PC-3 (cell line): ENCODE measurements around the gene ZBTB7B. TPM values are rescaled to one million over a fixed set of nuclear protein-coding genes. Genes with fewer than 3 reads are reported as not detected.

Experiments
- ATAC-seq: fragments of 200-7000 bp; cut with Tn5 transposase; 2 replicates; pipeline ENCODE4 v1.9.1; 2020; ENCODE audit warnings: mild to moderate bottlenecking, moderate library complexity
- BruUV-seq: library from RNA; stranded (reverse); fragments of 400-500 nt; replicated peaks from 2 replicates; lab custom pipeline; 2021; lab: Mats Ljungman, UMichigan
- CTCF ChIA-PET: fragments of 300-600 bp; sonication (Branson Sonifier 250); formaldehyde crosslinking; loops from one replicate; lab custom pipeline; 2022; ENCODE audit warnings: antibody characterized with exemption; lab: Charles Lee
- POLR2A ChIA-PET: fragments of 300-600 bp; sonication (Branson Sonifier 250); formaldehyde crosslinking; loops from one replicate; lab custom pipeline; 2022; ENCODE audit warnings: antibody characterized with exemption; ENCODE audit not compliant: unreplicated experiment; lab: Charles Lee
- DNase-seq: peaks from one replicate; pipeline ENCODE4 v3.0.0-alpha.2; 2015
- H2AFZ ChIP-seq: fragments of 300-600 bp; sonication (generic); 2 replicates; pipeline ENCODE4 v1.6.0; 2016; ENCODE audit warnings: antibody characterized with exemption, low read length
- H3F3A ChIP-seq: fragments of 300-600 bp; sonication (generic); one replicate; pipeline ENCODE4 v1.6.0; 2017; ENCODE audit warnings: antibody characterized with exemption, low read length, control low read depth, mild to moderate bottlenecking; ENCODE audit not compliant: unreplicated experiment
- H3K27ac ChIP-seq: fragments of 300-600 bp; sonication (generic); 2 replicates; pipeline ENCODE4 v1.5.1; 2016; ENCODE audit warnings: mild to moderate bottlenecking, low read length
- H3K27me3 ChIP-seq: fragments of 300-600 bp; sonication (generic); 2 replicates; pipeline ENCODE4 v1.6.1; 2016; ENCODE audit warnings: low read length, mixed read lengths
- H3K36me3 ChIP-seq: fragments of 300-600 bp; sonication (generic); 2 replicates; pipeline ENCODE4 v1.6.1; 2016; ENCODE audit warnings: low read depth, mixed run types, low read length, mixed read lengths
- H3K4me1 ChIP-seq: fragments of 300-600 bp; sonication (generic); 2 replicates; pipeline ENCODE4 v1.5.1; 2016; ENCODE audit warnings: low read length; ENCODE audit not compliant: insufficient read depth
- H3K4me2 ChIP-seq: fragments of 300-600 bp; sonication (generic); 2 replicates; pipeline ENCODE4 v1.6.0; 2016; ENCODE audit warnings: low read length
- H3K4me3 ChIP-seq: fragments of 300-600 bp; sonication (generic); 2 replicates; pipeline ENCODE4 v1.5.1; 2016; ENCODE audit warnings: mild to moderate bottlenecking, low read length, mixed read lengths
- H3K79me2 ChIP-seq: fragments of 300-600 bp; sonication (generic); 2 replicates; pipeline ENCODE4 v1.6.1; 2017; ENCODE audit warnings: low read length, mixed read lengths
- H3K9ac ChIP-seq: fragments of 300-600 bp; sonication (generic); 2 replicates; pipeline ENCODE4 v1.6.0; 2016; ENCODE audit warnings: mild to moderate bottlenecking, low read length
- H3K9me2 ChIP-seq: fragments of 300-600 bp; sonication (generic); replicated peaks from 2 replicates; pipeline ENCODE4 v1.6.1; 2016; ENCODE audit warnings: mixed run types, low read length, mixed read lengths
- H3K9me3 ChIP-seq: fragments of 300-600 bp; sonication (generic); 2 replicates; pipeline ENCODE4 v1.6.1; 2016; ENCODE audit warnings: low read length, mixed read lengths
- H4K20me1 ChIP-seq: fragments of 300-600 bp; sonication (generic); 2 replicates; pipeline ENCODE4 v1.6.1; 2016; ENCODE audit warnings: low read length, mixed read lengths
- EZH2 ChIP-seq: fragments of 300-600 bp; sonication (generic); IDR thresholded peaks from one replicate; pipeline ENCODE4 v1.6.1; 2017; ENCODE audit warnings: antibody characterized with exemption, mild to moderate bottlenecking, low read length; ENCODE audit not compliant: unreplicated experiment
- EZH2phosphoT487 ChIP-seq: fragments of 300-600 bp; sonication (generic); IDR thresholded peaks from 2 replicates; pipeline ENCODE4 v1.6.1; 2018; ENCODE audit warnings: mild to moderate bottlenecking, antibody characterized with exemption, low read length, borderline replicate concordance
- intact Hi-C: fragments of 100-400 bp; cut with micrococcal nuclease; formaldehyde crosslinking; loops from 2 replicates; pipeline ENCODE4 v1.9.0; 2023
- total RNA-seq: library from RNA; depleted of rRNA; stranded (reverse); fragments of >200 nt; gene quantifications from 2 replicates; pipeline ENCODE4 v1.2.3, GENCODE V29; 2014
- TF ChIP-seq, protein P1 (sequence below): fragments of 300-600 bp; sonication (generic); conservative IDR thresholded peaks from 2 replicates; pipeline ENCODE4 v1.5.1; 2017; ENCODE audit warnings: antibody characterized with exemption, low read depth, mild to moderate bottlenecking, low read length

The ZBTB7B gene
- total RNA-seq, 1 experiment from 2014 or later: 39.7 TPM

DNA sequence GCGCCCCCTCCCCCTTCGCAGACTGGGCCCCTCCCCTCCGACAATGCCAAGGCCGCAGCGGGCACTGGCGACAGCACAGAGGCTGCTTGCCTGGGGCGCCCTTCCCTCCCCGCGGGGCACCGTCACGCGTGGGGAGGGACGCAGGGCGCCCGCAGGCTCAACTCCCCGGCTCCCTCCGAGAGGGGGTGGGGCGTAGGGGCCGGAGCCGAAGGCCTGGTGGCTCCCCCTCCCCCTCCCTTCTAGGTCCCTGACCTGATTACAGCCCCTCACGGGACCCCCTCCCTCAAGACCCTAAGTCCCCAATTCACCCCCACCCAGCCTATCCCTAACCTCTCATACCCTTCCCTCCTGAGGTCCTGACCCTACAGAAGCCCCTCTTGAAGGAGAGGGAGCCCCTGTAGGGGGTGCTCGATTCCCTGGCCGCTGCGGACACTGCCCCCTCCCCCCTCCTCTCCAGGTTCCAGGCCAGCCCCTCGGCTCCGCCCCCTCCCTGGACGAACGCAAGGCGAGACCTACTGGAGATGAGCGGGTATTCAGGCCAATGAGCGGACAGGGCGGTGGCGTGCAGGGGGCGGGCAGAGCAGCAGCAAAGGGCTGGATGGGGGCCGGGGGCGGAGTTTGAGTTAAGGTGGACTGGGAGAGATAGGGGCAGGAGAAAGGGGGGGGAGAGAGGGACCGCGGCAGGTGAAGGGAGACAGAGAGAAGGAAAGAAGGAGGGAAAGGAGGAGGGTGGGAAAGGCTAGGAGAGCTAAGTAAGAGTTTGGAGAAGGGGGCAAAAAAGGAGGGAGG is 733 bp upstream of the ZBTB7B start:
- peak overlapping the region; percentile 68 for H2AFZ ChIP-seq
- peaks cover 43% of the 10 kb centered on the region for H3K79me2 ChIP-seq
- H4K20me1 ChIP-seq: no peaks in the 10 kb centered on the region
- peak overlapping the region; percentile 70 for H3K9ac ChIP-seq
- intact Hi-C loops: loop anchor here (1.0 to 2.0 kb wide), 5 partner anchors 19 to 83 kb away; partner anchors contain the start of genes ADAM15, CKS1B, FLAD1 and PYGO2
- H3K27me3 ChIP-seq: no peaks in the 10 kb centered on the region
- H3K4me1 ChIP-seq: peaks cover 49% of the 10 kb centered on the region
- CTCF ChIA-PET: interaction anchor here (0.6 to 4.1 kb wide), 5 partner anchors 16 to 128 kb away, joined by 5 to 16 read pairs (median 10); partner anchors contain the start of gene PYGO2
- POLR2A ChIA-PET: interaction anchor here (0.6 kb wide), 1 partner anchor 18 kb away, joined by 8 read pairs; no protein-coding TSS in a partner anchor
- H3K4me3 ChIP-seq: peak overlapping the region; percentile 83
- ATAC-seq (peak; percentile 54), DNase-seq (peak; percentile 99)
- peak overlapping the region; percentile 97 for H3K4me2 ChIP-seq
- peak overlapping the region; percentile 77 for H3K27ac ChIP-seq
- H3F3A ChIP-seq: peaks cover 4% of the 10 kb centered on the region
- peaks cover 9% of the 10 kb centered on the region; the same call in 1 of the 2 replicates for H3K36me3 ChIP-seq
- no peaks in the 10 kb centered on the region for H3K9me2 ChIP-seq
- BruUV-seq: no TSS peak
- no peaks in the 10 kb centered on the region for H3K9me3 ChIP-seq
- TF ChIP-seq, protein P1, sequence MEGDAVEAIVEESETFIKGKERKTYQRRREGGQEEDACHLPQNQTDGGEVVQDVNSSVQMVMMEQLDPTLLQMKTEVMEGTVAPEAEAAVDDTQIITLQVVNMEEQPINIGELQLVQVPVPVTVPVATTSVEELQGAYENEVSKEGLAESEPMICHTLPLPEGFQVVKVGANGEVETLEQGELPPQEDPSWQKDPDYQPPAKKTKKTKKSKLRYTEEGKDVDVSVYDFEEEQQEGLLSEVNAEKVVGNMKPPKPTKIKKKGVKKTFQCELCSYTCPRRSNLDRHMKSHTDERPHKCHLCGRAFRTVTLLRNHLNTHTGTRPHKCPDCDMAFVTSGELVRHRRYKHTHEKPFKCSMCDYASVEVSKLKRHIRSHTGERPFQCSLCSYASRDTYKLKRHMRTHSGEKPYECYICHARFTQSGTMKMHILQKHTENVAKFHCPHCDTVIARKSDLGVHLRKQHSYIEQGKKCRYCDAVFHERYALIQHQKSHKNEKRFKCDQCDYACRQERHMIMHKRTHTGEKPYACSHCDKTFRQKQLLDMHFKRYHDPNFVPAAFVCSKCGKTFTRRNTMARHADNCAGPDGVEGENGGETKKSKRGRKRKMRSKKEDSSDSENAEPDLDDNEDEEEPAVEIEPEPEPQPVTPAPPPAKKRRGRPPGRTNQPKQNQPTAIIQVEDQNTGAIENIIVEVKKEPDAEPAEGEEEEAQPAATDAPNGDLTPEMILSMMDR: peak; percentile 81
- no peak for TF ChIP-seq EZH2phosphoT487

DNA sequence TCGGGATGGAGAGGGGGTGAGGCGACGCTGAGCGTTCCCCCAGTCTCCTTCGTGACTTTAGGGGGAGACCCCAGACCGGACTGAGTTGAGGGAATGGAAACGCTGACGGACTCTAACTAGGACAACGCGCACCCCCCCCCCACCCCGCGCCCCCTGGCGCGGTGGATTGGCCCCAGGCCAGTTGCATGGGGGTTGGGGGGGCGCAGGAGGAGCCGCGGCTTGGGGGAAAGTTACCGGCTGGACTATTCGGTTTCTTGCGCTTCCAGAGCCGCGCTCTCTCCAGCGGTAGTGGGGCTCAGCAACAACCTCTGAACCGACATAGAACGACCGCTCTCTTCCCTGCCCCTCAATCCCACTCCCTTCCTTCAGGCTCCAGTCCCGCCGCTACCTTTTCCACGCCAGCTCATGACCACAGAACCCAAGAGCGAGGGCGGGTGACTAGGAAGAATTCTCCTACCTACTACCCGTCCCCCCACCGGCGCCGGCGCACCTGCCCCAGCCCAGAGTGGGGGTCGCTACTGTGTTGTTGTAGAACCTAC is 694 bp downstream of the ZBTB7B start:
- ChIA-PET CTCF (interaction anchor here (4.1 kb wide), 1 partner anchor 14 kb away, joined by 16 read pairs; no protein-coding TSS in a partner anchor), POLR2A (interaction anchor here (0.5 to 0.7 kb wide), 3 partner anchors 30 to 957 kb away, joined by 3 to 8 read pairs (median 4); no protein-coding TSS in a partner anchor)
- H3K79me2 ChIP-seq: peaks cover 57% of the 10 kb centered on the region
- H3K4me3 ChIP-seq: peak overlapping the region; percentile 83
- peak overlapping the region; percentile 88 for H3K27ac ChIP-seq
- intact Hi-C loops: loop anchor here (2.0 kb wide), 2 partner anchors 48 to 82 kb away; partner anchors contain the start of gene ADAM15
- no peaks in the 10 kb centered on the region for H3K9me2 ChIP-seq
- H3K9me3 ChIP-seq: no peaks in the 10 kb centered on the region
- peaks cover 4% of the 10 kb centered on the region for H3F3A ChIP-seq
- peak overlapping the region; percentile 61 for H2AFZ ChIP-seq
- 0 out of 2 replicates have a peak, but pooled peaks cover 3% of the 10 kb centered on the region for H4K20me1 ChIP-seq
- peaks cover 57% of the 10 kb centered on the region for H3K4me1 ChIP-seq
- ATAC-seq: no peak
- peak overlapping the region; percentile 98 for H3K4me2 ChIP-seq
- TSS peak; percentile 56 for BruUV-seq
- H3K36me3 ChIP-seq: peaks cover 9% of the 10 kb centered on the region; the same call in 1 of the 2 replicates
- H3K27me3 ChIP-seq: no peaks in the 10 kb centered on the region
- peak overlapping the region; percentile 74 for H3K9ac ChIP-seq
- TF ChIP-seq EZH2: no peak
- no peak for TF ChIP-seq EZH2phosphoT487
- TF ChIP-seq, protein P1: no peak
- DNase-seq: peak; percentile 47
